Measurements from ENCODE around the gene FRAT1.

Gene FRAT1

DNA sequence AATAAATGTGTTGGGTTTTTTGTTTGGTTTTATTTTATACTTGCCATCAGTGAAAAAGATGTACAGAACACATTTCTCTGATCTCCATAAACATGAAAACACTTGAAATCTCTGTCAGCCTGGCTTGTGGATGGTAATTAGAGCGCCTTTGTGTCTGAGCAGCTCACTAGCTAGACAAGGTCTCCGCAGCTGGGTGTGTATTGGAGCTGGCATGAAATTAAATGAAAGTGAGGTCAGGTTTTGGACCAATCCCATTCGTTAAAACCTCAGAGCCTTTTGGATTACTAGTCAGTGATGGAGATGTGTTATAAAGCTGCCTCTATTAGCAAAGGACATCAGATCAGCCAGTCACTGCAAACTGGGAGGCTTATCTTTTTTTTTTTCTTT is 2.7 kb downstream of the FRAT1 start:
- H3K4me3 ChIP-seq (ENCODE audit: low read depth, low read length): no peak overlapping the region
- no peak for DNase-seq (ENCODE audit: low read depth)
- TF ChIP-seq, protein P1, sequence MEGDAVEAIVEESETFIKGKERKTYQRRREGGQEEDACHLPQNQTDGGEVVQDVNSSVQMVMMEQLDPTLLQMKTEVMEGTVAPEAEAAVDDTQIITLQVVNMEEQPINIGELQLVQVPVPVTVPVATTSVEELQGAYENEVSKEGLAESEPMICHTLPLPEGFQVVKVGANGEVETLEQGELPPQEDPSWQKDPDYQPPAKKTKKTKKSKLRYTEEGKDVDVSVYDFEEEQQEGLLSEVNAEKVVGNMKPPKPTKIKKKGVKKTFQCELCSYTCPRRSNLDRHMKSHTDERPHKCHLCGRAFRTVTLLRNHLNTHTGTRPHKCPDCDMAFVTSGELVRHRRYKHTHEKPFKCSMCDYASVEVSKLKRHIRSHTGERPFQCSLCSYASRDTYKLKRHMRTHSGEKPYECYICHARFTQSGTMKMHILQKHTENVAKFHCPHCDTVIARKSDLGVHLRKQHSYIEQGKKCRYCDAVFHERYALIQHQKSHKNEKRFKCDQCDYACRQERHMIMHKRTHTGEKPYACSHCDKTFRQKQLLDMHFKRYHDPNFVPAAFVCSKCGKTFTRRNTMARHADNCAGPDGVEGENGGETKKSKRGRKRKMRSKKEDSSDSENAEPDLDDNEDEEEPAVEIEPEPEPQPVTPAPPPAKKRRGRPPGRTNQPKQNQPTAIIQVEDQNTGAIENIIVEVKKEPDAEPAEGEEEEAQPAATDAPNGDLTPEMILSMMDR (conservative IDR thresholded peaks at IDR 0.05; ENCODE audit: low read depth, low read length): no peak

DNA sequence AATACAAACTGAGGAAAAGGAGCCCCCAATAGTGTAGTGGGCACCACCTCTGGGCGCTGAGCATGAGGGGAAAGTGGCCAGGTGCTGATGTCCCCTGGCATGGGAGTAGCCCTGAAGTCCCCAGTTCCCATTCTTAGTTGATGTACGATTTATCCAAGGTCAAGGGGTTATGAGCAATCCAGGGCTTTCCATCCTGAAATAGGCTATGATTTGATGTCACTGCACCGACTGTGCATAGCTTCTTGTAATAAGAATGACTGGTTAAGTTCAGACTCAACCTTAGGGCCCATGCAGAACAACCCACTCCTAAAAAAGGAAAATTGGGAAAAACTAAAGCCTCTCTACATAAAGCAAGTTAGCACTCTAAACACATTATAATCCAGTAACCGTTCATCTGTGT is 4.4 kb downstream of the FRAT1 start:
- TF ChIP-seq, protein P1 (conservative IDR thresholded peaks at IDR 0.05; ENCODE audit: low read depth, low read length): no peak
- DNase-seq (ENCODE audit: low read depth): no peak
- no peak overlapping the region for H3K4me3 ChIP-seq (ENCODE audit: low read depth, low read length)

DNA sequence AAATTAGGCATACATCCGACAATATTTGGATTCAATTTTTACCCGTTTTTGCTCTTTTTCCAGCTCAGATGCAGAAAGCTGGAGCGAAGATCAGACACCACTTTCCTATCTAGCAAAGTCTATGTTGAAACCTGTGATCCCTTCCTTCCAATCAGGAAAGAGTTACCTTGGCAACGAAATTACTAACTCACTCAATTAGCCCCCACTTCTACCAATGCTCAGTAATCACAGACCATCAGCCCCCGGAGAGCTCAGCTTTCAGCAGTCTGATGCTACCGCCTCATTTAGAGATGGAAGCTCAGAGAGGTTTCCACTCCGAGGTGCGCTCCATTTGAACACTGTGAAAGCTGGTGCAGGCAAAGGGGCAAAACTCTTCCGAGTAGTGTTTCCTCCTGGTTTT is 6.7 kb downstream of the FRAT1 start:
- no peak for DNase-seq (ENCODE audit: low read depth)
- TF ChIP-seq, protein P1 (conservative IDR thresholded peaks at IDR 0.05; ENCODE audit: low read depth, low read length): no peak
- H3K4me3 ChIP-seq (ENCODE audit: low read depth, low read length): no peak overlapping the region

DNA sequence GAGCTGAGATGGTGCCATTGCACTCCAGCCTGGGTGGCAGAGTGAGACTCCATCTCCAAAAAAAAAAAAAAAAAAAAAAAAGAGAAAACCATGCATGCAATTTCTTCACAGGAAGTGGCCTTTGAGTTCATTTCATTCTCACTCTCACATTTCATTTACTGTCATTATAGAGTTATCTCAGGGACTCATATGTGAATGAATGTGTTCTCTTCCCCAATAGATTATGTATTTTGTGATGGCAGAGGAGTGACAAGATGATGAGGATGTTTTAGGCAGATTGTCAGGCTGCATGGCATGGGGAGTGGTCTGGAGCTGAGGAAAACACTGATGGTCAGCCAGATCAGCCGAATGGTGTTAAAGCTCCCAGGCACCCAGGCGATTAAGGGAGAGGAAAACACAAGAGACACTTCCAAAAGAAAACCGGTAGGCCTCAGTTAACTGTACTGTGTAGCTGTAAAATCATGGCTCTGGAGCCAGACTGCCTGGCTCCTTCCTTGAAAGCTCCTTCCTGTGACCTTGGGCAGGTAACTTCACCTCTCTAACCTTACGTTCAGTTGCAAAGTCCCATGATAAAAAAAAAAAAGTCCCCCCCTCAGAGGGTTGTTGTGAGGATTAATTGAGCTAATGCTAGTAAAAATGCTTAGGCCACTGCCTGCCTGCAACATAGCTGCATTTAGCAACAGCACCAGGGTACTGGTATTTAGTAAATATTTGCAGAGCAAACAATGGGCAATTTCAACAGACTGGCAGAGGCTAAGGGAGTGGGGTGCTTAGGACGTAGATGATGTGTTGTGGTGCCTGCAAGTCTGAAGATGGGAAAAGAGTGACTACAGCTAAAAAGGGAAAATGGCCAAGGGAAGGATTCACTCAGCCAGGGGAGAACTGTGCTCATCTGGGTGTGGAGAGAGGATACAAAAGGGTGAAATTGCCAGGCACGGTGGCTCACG is 8.6 kb downstream of the FRAT1 start:
- H3K4me3 ChIP-seq (ENCODE audit: low read depth, low read length): no peak overlapping the region
- TF ChIP-seq, protein P1 (conservative IDR thresholded peaks at IDR 0.05; ENCODE audit: low read depth, low read length): no peak
- no peak for DNase-seq (ENCODE audit: low read depth)

DNA sequence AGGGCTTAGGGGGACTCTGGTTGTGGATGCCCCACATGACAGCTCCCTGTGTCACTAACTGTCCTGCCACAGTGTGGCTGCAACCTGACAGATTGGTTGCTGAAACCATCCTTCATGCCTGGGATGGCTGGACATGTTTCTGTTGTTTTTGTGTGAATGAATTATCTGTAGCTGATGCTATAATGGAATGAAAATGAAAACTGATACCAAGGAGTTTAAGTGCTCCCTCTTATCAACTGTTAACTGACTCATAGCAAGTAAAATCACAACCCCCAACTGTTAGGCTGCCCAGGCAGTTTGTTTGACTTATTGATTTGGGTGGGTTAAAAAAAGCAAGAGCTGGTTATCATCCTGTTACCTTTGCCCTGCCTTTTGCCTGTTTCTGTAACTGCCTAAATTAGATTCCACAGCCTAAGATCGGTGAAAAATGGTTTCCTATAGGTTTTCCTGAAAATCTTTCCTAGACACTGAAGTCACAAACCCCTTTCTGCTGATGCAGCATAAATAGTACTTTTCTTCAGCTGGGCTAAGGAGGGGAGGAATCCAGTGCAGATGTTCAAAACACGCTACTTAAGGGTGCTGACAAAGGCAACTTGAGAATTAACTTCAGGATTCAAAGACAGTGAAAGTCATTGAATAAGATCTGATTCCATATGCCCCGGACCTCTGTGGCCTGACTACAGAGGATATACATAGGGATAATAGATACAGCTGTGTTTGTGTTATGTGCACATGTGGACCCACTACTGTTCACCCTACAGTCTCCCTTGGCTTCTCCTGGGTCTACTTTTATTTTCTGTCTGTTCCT is 9.8 kb downstream of the FRAT1 start:
- TF ChIP-seq, protein P1 (conservative IDR thresholded peaks at IDR 0.05; ENCODE audit: low read depth, low read length): no peak
- no peak overlapping the region for H3K4me3 ChIP-seq (ENCODE audit: low read depth, low read length)
- DNase-seq (ENCODE audit: low read depth): peak; percentile 39

DNA sequence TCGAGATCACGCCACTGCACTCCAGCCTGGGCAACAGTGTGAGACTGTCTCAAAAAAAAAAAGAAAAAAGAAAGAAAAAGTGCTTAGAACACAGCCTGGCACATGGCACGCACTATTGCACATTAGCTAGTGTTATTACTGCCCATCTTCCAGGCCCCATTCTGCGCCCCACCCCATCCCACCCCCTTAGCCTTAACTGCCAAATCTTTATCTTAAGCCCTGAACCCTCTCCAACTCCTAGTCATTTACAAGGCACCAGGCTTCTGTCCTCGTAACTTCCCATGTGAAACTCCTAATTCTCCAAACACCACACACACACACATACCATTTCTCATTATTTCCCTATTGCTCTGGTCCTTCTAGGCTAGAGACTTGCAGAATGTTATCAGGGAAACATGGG is 10.7 kb downstream of the FRAT1 start:
- TF ChIP-seq, protein P1 (conservative IDR thresholded peaks at IDR 0.05; ENCODE audit: low read depth, low read length): no peak
- no peak for DNase-seq (ENCODE audit: low read depth)
- H3K4me3 ChIP-seq (ENCODE audit: low read depth, low read length): no peak overlapping the region

All from choroid plexus epithelial cell (primary cell).